GM12864 (cell line): ENCODE results near the gene TSLP.

Experiments
- DNase-seq: peaks from one replicate; pipeline ENCODE4 v3.0.0-alpha.2; 2011; ENCODE audit warnings: low read depth
- H3K4me3 ChIP-seq: 2 replicates; pipeline ENCODE4 v1.5.1; 2011; ENCODE audit warnings: mild to moderate bottlenecking, low read depth, low read length, control low read depth
- TF ChIP-seq, protein P1 (sequence below): IDR thresholded peaks from 2 replicates; pipeline ENCODE4 v1.5.1; 2011; ENCODE audit warnings: low read depth, mild to moderate bottlenecking, moderate library complexity, low read length, control low read depth, inconsistent platforms; ENCODE audit errors: missing control alignments

The TSLP gene

DNA sequence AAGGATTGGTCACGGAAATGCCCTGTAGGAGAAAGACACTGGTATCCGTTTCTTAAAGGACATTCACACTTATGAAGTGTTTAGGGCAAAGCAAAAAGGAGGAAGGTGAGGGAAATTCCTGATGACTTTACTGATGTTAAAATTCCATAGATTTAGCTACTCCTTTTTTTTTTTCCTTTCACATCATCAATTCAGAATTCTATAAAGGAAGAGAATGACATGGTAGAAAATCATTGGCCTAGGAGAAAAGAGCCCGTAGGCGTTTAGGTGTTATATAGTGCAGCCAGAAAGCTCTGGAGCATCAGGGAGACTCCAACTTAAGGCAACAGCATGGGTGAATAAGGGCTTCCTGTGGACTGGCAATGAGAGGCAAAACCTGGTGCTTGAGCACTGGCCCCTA lies at the start of gene TSLP:
TSLP (plus strand) TSS at position 301 of the 400 bp plus-strand sequence. CDS start 178 bp downstream, outside the sequence.
- TF ChIP-seq, protein P1, sequence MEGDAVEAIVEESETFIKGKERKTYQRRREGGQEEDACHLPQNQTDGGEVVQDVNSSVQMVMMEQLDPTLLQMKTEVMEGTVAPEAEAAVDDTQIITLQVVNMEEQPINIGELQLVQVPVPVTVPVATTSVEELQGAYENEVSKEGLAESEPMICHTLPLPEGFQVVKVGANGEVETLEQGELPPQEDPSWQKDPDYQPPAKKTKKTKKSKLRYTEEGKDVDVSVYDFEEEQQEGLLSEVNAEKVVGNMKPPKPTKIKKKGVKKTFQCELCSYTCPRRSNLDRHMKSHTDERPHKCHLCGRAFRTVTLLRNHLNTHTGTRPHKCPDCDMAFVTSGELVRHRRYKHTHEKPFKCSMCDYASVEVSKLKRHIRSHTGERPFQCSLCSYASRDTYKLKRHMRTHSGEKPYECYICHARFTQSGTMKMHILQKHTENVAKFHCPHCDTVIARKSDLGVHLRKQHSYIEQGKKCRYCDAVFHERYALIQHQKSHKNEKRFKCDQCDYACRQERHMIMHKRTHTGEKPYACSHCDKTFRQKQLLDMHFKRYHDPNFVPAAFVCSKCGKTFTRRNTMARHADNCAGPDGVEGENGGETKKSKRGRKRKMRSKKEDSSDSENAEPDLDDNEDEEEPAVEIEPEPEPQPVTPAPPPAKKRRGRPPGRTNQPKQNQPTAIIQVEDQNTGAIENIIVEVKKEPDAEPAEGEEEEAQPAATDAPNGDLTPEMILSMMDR = no peak
- H3K4me3 ChIP-seq = no peak within 1 kb of the TSS
- no peak for DNase-seq

DNA sequence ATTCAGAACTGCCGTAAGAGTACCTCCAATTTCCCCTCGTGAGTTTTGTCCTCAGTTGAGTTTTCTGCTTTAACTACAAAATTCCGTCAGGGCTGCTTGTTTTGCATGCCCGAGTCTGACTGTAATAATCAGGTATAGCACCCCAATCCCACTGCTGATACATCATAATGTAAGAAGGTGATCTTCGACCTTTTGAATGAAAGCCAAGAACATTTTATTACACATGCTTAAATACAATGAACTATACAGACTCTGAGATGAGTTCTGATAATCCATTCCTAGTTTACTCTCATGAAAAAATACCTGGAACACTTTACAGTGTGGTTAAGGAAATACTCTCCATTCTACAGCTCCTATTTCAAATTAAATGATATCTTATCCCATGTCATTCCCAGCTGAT lies 49.2 kb upstream of the TSLP start:
- H3K4me3 ChIP-seq = no peak overlapping the region
- TF ChIP-seq, protein P1 = no peak
- no peak for DNase-seq

DNA sequence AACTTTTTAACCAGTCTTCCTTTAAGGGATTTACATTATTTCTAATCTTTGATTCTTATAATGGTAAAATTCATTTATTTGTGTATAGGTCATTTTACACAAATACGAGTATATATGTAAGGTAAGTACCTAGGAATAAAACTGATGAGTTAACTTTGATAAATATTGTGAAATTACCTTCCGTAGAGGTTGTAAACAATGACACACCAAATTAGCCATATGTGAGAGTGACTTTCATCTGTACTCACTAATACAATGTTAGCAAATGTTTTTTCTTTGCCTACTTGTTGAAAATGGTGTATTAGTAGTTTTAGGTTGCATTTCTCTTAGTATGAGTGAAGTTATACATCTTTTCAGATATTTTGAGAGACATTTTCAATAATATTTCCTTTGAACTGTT lies 42.6 kb upstream of the TSLP start:
- no peak for DNase-seq
- H3K4me3 ChIP-seq = no peak overlapping the region
- TF ChIP-seq, protein P1 = no peak

DNA sequence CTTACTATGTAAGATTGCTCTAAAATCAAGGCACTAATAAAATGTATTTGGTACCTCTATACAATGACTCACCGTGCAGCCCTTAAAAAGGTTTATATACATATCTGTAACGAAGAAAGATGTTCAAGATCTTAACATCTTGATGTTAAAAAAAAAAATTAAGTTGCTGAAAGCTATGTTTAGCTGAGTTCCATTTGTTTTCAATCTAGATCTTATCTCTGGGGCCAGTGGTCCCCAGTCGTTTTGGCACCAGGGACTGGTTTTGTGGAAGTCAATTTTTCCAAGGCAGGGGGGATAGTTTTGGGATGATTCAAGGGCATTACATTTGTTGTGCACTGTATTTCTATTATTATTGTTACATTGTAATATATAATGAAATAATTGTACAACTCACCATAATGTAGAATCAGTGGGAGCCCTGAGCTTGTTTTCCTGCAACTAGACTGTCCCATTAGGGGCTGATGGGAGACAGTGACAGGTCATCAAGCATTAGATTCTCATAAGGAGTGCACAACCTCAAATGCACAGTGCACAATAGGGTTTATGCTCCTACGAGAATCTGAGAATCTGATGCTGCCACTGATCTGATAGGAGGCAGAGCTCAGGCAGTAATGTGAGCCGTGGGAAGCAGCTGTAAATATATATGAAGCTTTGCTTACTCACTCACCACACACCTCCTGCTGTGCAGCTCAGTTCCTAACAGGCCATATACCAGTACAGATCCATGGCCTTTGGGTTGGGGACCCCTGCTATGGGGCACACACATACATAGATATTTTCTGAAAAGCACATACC lies 27.6 kb upstream of the TSLP start:
- no peak for DNase-seq
- H3K4me3 ChIP-seq = no peak overlapping the region
- TF ChIP-seq, protein P1 = no peak

DNA sequence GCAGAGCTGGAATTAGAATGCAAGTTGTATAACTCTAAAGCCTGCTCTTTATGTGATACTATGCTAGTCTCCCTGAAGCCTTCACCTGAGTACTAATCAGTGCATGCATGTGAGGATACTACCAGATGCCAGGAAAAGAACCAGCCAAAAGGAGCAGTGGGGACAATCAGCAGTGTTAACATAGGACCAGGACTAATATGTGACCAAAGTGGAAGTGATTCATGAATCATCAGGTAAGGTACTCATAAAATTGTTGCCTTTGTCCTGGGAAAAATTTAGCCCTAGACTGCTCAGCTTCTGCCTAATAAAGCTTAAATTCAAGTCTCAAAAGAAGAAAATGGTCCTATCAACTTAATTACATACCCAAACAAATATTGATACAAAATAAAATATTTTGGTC lies 13.4 kb upstream of the TSLP start:
- TF ChIP-seq, protein P1 = no peak
- no peak overlapping the region for H3K4me3 ChIP-seq
- DNase-seq = no peak

DNA sequence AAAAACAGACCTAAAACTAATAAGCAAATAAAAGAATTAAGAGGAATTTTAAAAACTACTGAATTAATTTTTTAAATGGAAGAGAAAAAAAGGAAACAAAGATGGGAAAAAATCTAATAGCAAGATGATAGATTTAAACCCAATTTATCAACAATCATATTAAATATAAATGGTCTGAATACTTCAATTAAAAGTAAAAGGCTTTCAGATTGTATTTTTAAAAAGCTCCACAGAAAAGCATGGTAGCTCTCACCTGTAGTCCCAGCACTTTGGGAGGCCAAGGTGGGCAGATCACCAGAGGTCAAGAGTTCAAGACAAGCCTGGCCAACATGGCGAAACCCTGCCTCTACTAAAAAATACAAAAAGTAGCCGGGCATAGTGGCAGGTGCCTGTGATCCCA lies 11.3 kb upstream of the TSLP start:
- TF ChIP-seq, protein P1 = no peak
- DNase-seq = no peak
- no peak overlapping the region for H3K4me3 ChIP-seq

DNA sequence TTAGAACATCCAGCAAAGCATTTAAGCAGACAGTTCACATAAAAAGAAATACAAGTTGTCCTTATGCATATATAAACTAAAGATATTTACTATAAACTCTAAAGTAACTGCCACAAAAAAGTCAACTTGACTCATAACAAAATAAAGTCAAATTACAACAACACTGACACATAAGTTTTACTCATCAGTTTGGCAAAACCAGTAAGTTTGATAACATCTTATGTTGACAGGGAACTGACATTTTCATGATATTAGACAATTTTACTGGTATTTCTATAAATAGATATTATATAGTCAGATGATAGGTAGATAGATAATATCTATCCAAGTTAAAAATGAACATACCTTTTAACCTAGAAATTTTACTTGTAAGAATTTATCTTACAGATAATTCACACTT lies 9.9 kb upstream of the TSLP start:
- no peak for DNase-seq
- TF ChIP-seq, protein P1 = no peak
- H3K4me3 ChIP-seq = no peak overlapping the region
